Liver (tissue), 9 donors: ENCODE measurements around the gene QKI. TPM values are rescaled to one million over a fixed set of nuclear protein-coding genes. Genes with fewer than 3 reads are reported as not detected.

Experiments
- DNase-seq: peaks from one replicate; pipeline ENCODE4 v3.0.0-alpha.2; 2017; ENCODE audit warnings: low spot score
- H3K27ac ChIP-seq, 2 donors: one replicate each; pipeline ENCODE4 v1.7.0; 2013; ENCODE audit warnings: inconsistent platforms in 2 of 2, low read length in 2 of 2, control low read depth in 1 of 2, low read depth in 1 of 2, mild to moderate bottlenecking in 1 of 2
- H3K27me3 ChIP-seq, 4 donors: one replicate each; pipeline versions ENCODE4 v1.6.1 to v1.7.0; 2013; ENCODE audit warnings: low read length in 3 of 4, inconsistent platforms in 1 of 4, mild to moderate bottlenecking in 1 of 4, moderate library complexity in 1 of 4; ENCODE audit not compliant: control insufficient read depth in 4 of 4, insufficient read depth in 4 of 4
- H3K36me3 ChIP-seq, 4 donors: one replicate each; pipeline versions ENCODE4 v1.6.1 to v1.7.0; 2013; ENCODE audit warnings: low read length in 3 of 4, mild to moderate bottlenecking in 3 of 4, low read depth in 1 of 4, moderate library complexity in 1 of 4; ENCODE audit not compliant: control insufficient read depth in 4 of 4, insufficient read depth in 3 of 4
- H3K4me1 ChIP-seq, 4 donors: one replicate each; pipeline versions ENCODE4 v1.6.1 to v1.7.0; 2013; ENCODE audit warnings: low read length in 3 of 4, mild to moderate bottlenecking in 3 of 4, moderate library complexity in 1 of 4; ENCODE audit not compliant: control insufficient read depth in 4 of 4, insufficient read depth in 4 of 4
- H3K4me3 ChIP-seq, 3 donors: one replicate each; pipeline versions ENCODE4 v1.6.1 to v1.7.0; 2013; ENCODE audit warnings: low read length in 3 of 3, control low read depth in 1 of 3, low read depth in 1 of 3, mild to moderate bottlenecking in 1 of 3
- H3K9ac ChIP-seq, 2 donors: one replicate each; pipeline ENCODE4 v1.7.0; 2013; ENCODE audit warnings: low read length in 2 of 2, mild to moderate bottlenecking in 2 of 2, moderate library complexity in 2 of 2, control low read depth in 1 of 2, low read depth in 1 of 2
- H3K9me3 ChIP-seq, 4 donors: one replicate each; pipeline versions ENCODE4 v1.6.1 to v1.7.0; 2013; ENCODE audit warnings: low read length in 3 of 4; ENCODE audit not compliant: control insufficient read depth in 4 of 4
- ATF3 ChIP-seq: IDR thresholded peaks from 2 replicates; pipeline ENCODE4 v1.6.1; 2016; ENCODE audit warnings: antibody characterized with exemption
- EGR1 ChIP-seq, 2 donors: IDR thresholded peaks; 2 replicates each; pipeline ENCODE4 v1.6.1; 2016 to 2018; ENCODE audit warnings: antibody characterized with exemption in 2 of 2, low read depth in 2 of 2
- FOXA1 ChIP-seq: IDR thresholded peaks from 2 replicates; pipeline ENCODE4 v1.6.1; 2016; ENCODE audit warnings: antibody characterized with exemption
- FOXA2 ChIP-seq: IDR thresholded peaks from 2 replicates; pipeline ENCODE4 v1.6.1; 2016; ENCODE audit warnings: antibody characterized with exemption
- GABPA ChIP-seq, 2 donors: IDR thresholded peaks in 1 of 2; conservative IDR thresholded peaks in 1 of 2; 2 replicates each; pipeline ENCODE4 v1.6.1; 2016; ENCODE audit warnings: antibody characterized with exemption in 2 of 2, mild to moderate bottlenecking in 1 of 2, moderate library complexity in 1 of 2
- HNF4A ChIP-seq, 2 donors: conservative IDR thresholded peaks; 2 replicates each; pipeline ENCODE4 v1.6.1; 2016; ENCODE audit warnings: antibody characterized with exemption in 2 of 2, mild to moderate bottlenecking in 2 of 2
- JUND ChIP-seq, 2 donors: IDR thresholded peaks; 2 replicates each; pipeline ENCODE4 v1.6.1; 2016; ENCODE audit warnings: antibody characterized with exemption in 2 of 2
- MAX ChIP-seq: IDR thresholded peaks from 2 replicates; pipeline ENCODE4 v1.6.1; 2016; ENCODE audit warnings: antibody characterized with exemption
- NR2F2 ChIP-seq: IDR thresholded peaks from 2 replicates; pipeline ENCODE4 v1.6.1; 2016; ENCODE audit warnings: antibody characterized with exemption
- RAD21 ChIP-seq, 2 donors: IDR thresholded peaks; 2 replicates each; pipeline ENCODE4 v1.6.1; 2016; ENCODE audit warnings: antibody characterized with exemption in 2 of 2, mild to moderate bottlenecking in 2 of 2
- RXRA ChIP-seq, 2 donors: IDR thresholded peaks; 2 replicates each; pipeline ENCODE4 v1.6.1; 2017 to 2018; ENCODE audit warnings: antibody characterized with exemption in 2 of 2, mild to moderate bottlenecking in 1 of 2
- SP1 ChIP-seq: IDR thresholded peaks from 2 replicates; pipeline ENCODE4 v1.6.1; 2018; ENCODE audit warnings: antibody characterized with exemption, mild to moderate bottlenecking
- TAF1 ChIP-seq: conservative IDR thresholded peaks from 2 replicates; pipeline ENCODE4 v1.6.1; 2016; ENCODE audit warnings: antibody characterized with exemption, mild to moderate bottlenecking
- YY1 ChIP-seq: IDR thresholded peaks from 2 replicates; pipeline ENCODE4 v1.6.1; 2016; ENCODE audit warnings: antibody characterized with exemption, mild to moderate bottlenecking
- ZBTB33 ChIP-seq: IDR thresholded peaks from 2 replicates; pipeline ENCODE4 v1.6.1; 2016; ENCODE audit warnings: antibody characterized with exemption
- WGBS: extraction: QIAGEN DNeasy Blood & Tissue Kit; methylation state at CpG from one replicate; pipeline ENCODE4 v1.1.7; 2013; 5-methylcytosine and 5-hydroxymethylcytosine counted together
- polyA plus RNA-seq, 2 donors: library from polyadenylated mRNA; stranded (reverse) in 1 of 2; unstranded in 1 of 2; fragments of 200-250 nt in 1 of 2; fragments of >200 nt in 1 of 2; fragmentation: Nextera tagmentation in 1 of 2; extraction: Ambion mirVana in 1 of 2; gene quantifications; one replicate each; pipeline versions ENCODE4 v1.2.1 to v1.2.3, GENCODE V29; 2013 to 2015
- total RNA-seq, 2 donors: library from RNA; depleted of rRNA; stranded (reverse); fragments of >200 nt; gene quantifications; one replicate each; pipeline ENCODE4 v1.2.3, GENCODE V29; 2014
- TF ChIP-seq, protein P1 (sequence below): fragments of 150-350 bp; IDR thresholded peaks from 2 replicates; pipeline ENCODE4 v1.5.1; 2017; ENCODE audit warnings: improper control_type of control experiment, low read depth, low read length; ENCODE audit not compliant: missing input control
- TF ChIP-seq, protein P2 (sequence below): IDR thresholded peaks from 2 replicates; pipeline ENCODE4 v1.6.1; 2016; ENCODE audit warnings: antibody characterized with exemption, mild to moderate bottlenecking
- donor health status: healthy.
- donor health status: healthy.
- donor health status: healthy.
- donor health status: healthy.
- donor health status: healthy.

Gene QKI
- total and polyA plus RNA-seq, 4 donors: 22.7 to 97.0 (median 56.3) TPM

GRCh38 chr6:163398815-163399214 is 15.7 kb upstream of the QKI start:
- 74% methylated on average over 9 of the region's 9 CpGs for WGBS
- DNase-seq: no peak
- no peak overlapping the region for H3K4me3 ChIP-seq
- H3K27me3 ChIP-seq: no peaks in the 10 kb centered on the region
- no peaks in the 10 kb centered on the region for H3K4me1 ChIP-seq
- H3K36me3 ChIP-seq: no peaks in the 10 kb centered on the region
- H3K9ac ChIP-seq: no peak overlapping the region
- no peak overlapping the region for H3K27ac ChIP-seq
- H3K9me3 ChIP-seq: no peaks in the 10 kb centered on the region
- TF ChIP-seq FOXA1: no peak
- TF ChIP-seq RXRA (IDR thresholded peaks at IDR 0.05): no peak
- no peak for TF ChIP-seq EGR1 (IDR thresholded peaks at IDR 0.05; ENCODE audit: low read depth in 2 of 2)
- no peak for TF ChIP-seq ATF3
- no peak for TF ChIP-seq ZBTB33
- TF ChIP-seq, protein P1, sequence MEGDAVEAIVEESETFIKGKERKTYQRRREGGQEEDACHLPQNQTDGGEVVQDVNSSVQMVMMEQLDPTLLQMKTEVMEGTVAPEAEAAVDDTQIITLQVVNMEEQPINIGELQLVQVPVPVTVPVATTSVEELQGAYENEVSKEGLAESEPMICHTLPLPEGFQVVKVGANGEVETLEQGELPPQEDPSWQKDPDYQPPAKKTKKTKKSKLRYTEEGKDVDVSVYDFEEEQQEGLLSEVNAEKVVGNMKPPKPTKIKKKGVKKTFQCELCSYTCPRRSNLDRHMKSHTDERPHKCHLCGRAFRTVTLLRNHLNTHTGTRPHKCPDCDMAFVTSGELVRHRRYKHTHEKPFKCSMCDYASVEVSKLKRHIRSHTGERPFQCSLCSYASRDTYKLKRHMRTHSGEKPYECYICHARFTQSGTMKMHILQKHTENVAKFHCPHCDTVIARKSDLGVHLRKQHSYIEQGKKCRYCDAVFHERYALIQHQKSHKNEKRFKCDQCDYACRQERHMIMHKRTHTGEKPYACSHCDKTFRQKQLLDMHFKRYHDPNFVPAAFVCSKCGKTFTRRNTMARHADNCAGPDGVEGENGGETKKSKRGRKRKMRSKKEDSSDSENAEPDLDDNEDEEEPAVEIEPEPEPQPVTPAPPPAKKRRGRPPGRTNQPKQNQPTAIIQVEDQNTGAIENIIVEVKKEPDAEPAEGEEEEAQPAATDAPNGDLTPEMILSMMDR: no peak
- TF ChIP-seq MAX: no peak
- TF ChIP-seq NR2F2: no peak
- TF ChIP-seq RAD21 (IDR thresholded peaks at IDR 0.05): no peak
- TF ChIP-seq JUND (IDR thresholded peaks at IDR 0.05): no peak
- TF ChIP-seq GABPA (IDR thresholded peaks at IDR 0.05 in 1 of 2, conservative IDR thresholded peaks at IDR 0.05 in 1 of 2): no peak
- TF ChIP-seq HNF4A (conservative IDR thresholded peaks at IDR 0.05): no peak
- TF ChIP-seq SP1: no peak
- TF ChIP-seq, protein P2, sequence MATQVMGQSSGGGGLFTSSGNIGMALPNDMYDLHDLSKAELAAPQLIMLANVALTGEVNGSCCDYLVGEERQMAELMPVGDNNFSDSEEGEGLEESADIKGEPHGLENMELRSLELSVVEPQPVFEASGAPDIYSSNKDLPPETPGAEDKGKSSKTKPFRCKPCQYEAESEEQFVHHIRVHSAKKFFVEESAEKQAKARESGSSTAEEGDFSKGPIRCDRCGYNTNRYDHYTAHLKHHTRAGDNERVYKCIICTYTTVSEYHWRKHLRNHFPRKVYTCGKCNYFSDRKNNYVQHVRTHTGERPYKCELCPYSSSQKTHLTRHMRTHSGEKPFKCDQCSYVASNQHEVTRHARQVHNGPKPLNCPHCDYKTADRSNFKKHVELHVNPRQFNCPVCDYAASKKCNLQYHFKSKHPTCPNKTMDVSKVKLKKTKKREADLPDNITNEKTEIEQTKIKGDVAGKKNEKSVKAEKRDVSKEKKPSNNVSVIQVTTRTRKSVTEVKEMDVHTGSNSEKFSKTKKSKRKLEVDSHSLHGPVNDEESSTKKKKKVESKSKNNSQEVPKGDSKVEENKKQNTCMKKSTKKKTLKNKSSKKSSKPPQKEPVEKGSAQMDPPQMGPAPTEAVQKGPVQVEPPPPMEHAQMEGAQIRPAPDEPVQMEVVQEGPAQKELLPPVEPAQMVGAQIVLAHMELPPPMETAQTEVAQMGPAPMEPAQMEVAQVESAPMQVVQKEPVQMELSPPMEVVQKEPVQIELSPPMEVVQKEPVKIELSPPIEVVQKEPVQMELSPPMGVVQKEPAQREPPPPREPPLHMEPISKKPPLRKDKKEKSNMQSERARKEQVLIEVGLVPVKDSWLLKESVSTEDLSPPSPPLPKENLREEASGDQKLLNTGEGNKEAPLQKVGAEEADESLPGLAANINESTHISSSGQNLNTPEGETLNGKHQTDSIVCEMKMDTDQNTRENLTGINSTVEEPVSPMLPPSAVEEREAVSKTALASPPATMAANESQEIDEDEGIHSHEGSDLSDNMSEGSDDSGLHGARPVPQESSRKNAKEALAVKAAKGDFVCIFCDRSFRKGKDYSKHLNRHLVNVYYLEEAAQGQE: no peak

DNA sequence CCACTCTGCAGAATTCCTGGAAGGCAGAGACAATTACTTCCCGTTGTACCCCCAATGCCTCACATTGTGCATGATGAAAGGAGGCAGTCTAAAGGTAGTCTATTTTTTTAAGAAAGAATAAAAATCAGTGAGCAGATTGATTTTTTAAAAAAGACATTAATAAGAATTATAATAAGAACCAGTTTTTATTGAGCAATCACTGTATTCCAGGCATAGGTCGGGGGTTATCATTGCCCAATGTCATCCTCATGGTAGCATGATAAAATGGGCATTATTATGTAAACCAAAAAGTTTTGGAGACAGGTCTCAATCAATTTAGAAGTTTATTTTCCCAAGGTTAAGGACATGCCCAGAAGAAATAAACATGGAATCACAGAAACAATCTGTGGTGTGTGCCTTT is 14.0 kb upstream of the QKI start:
- Histone ChIP-seq H3K9ac (no peak overlapping the region), H3K36me3 (no peaks in the 10 kb centered on the region), H3K27ac (no peak overlapping the region), H3K27me3 (no peaks in the 10 kb centered on the region), H3K4me1 (peaks cover 2 to 10% (median 7%) of the 10 kb centered on the region in 4 donors), H3K4me3 (no peak overlapping the region), H3K9me3 (no peaks in the 10 kb centered on the region)
- DNase-seq: no peak
- 69% methylated on average over 2 of the region's 2 CpGs for WGBS
- TF ChIP-seq FOXA1 (no peak), ATF3 (no peak), YY1 (no peak), RXRA (IDR thresholded peaks at IDR 0.05) (no peak), SP1 (no peak), JUND (IDR thresholded peaks at IDR 0.05) (no peak), GABPA (IDR thresholded peaks at IDR 0.05 in 1 of 2, conservative IDR thresholded peaks at IDR 0.05 in 1 of 2) (no peak), TAF1 (no peak), FOXA2 (no peak), HNF4A (conservative IDR thresholded peaks at IDR 0.05) (no peak), EGR1 (IDR thresholded peaks at IDR 0.05; ENCODE audit: low read depth in 2 of 2) (no peak), RAD21 (IDR thresholded peaks at IDR 0.05) (no peak), NR2F2 (no peak)
- TF ChIP-seq, protein P2: no peak
- TF ChIP-seq, protein P1: no peak
